PC-9 (cell line): Measurements from ENCODE around the gene ADORA3. TPM values are rescaled to one million over a fixed set of nuclear protein-coding genes. Genes with fewer than 3 reads are reported as not detected.

Experiments
- Bru-seq: library from RNA; stranded (reverse); fragments of 400-500 nt; gene quantifications from one replicate; lab custom pipeline; 2021; lab: Mats Ljungman, UMichigan
- BruChase-seq, 2 experiments: library from RNA; stranded (reverse); fragments of 400-500 nt; gene quantifications; one replicate each; lab custom pipeline; 2021; lab: Mats Ljungman, UMichigan
- BruUV-seq: library from RNA; stranded (reverse); fragments of 400-500 nt; replicated peaks from 2 replicates; lab custom pipeline; 2021; lab: Mats Ljungman, UMichigan
- CTCF ChIA-PET: fragments of 300-600 bp; sonication (Branson Sonifier 250); formaldehyde crosslinking; loops from one replicate; lab custom pipeline; 2022; ENCODE audit warnings: antibody characterized with exemption; lab: Charles Lee
- POLR2A ChIA-PET: fragments of 300-600 bp; sonication (Branson Sonifier 250); formaldehyde crosslinking; loops from one replicate; lab custom pipeline; 2022; ENCODE audit warnings: antibody characterized with exemption; ENCODE audit not compliant: unreplicated experiment; lab: Charles Lee
- DNase-seq, 2 experiments: peaks; one replicate each; pipeline versions ENCODE4 v3.0.0 to v3.0.0-alpha.2; 2015 to 2022; ENCODE audit warnings: mixed read lengths in 1 of 2
- H2AFZ ChIP-seq: fragments of 200-600 bp; sonication (generic); 2 replicates; pipeline ENCODE4 v1.8.1; 2017; ENCODE audit warnings: antibody characterized with exemption
- H3F3A ChIP-seq: fragments of 200-600 bp; sonication (generic); 2 replicates; pipeline ENCODE4 v1.8.1; 2017; ENCODE audit warnings: antibody characterized with exemption, mild to moderate bottlenecking, low read depth; ENCODE audit not compliant: insufficient read depth
- H3K27ac ChIP-seq: fragments of 200-600 bp; sonication (generic); 2 replicates; pipeline ENCODE4 v1.6.1; 2016; ENCODE audit warnings: mixed run types
- H3K27me3 ChIP-seq: fragments of 200-600 bp; sonication (generic); 2 replicates; pipeline ENCODE4 v1.6.1; 2016; ENCODE audit warnings: low read depth, mixed run types; ENCODE audit not compliant: insufficient read depth
- H3K36me3 ChIP-seq: fragments of 200-600 bp; sonication (generic); 2 replicates; pipeline ENCODE4 v1.6.1; 2016; ENCODE audit warnings: low read depth, mixed run types
- H3K4me1 ChIP-seq: fragments of 200-600 bp; sonication (generic); replicated peaks from 2 replicates; pipeline ENCODE4 v1.6.1; 2016; ENCODE audit warnings: mixed run types; ENCODE audit not compliant: insufficient read depth
- H3K4me2 ChIP-seq: fragments of 200-600 bp; sonication (generic); 2 replicates; pipeline ENCODE4 v1.6.1; 2017; ENCODE audit warnings: mixed run types
- H3K4me3 ChIP-seq: fragments of 200-600 bp; sonication (generic); 2 replicates; pipeline ENCODE4 v1.6.1; 2016; ENCODE audit warnings: mixed run types
- H3K79me2 ChIP-seq: fragments of 200-600 bp; sonication (generic); 2 replicates; pipeline ENCODE4 v1.6.1; 2017; ENCODE audit warnings: low read depth, mixed run types
- H3K9me2 ChIP-seq: fragments of 200-600 bp; sonication (generic); 2 replicates; pipeline ENCODE4 v1.8.1; 2017; ENCODE audit warnings: mild to moderate bottlenecking; ENCODE audit not compliant: insufficient read depth
- H3K9me3 ChIP-seq: fragments of 200-600 bp; sonication (generic); 2 replicates; pipeline ENCODE4 v1.8.1; 2016; ENCODE audit warnings: low read depth; ENCODE audit not compliant: insufficient read depth
- H4K20me1 ChIP-seq: fragments of 200-600 bp; sonication (generic); 2 replicates; pipeline ENCODE4 v1.8.1; 2017; ENCODE audit not compliant: insufficient read depth
- CTCF ChIP-seq: fragments of 200-600 bp; sonication (generic); conservative IDR thresholded peaks from 2 replicates; pipeline ENCODE4 v1.6.1; 2017; ENCODE audit warnings: mixed run types, antibody characterized with exemption, mild to moderate bottlenecking, moderate library complexity
- EZH2 ChIP-seq: fragments of 200-600 bp; sonication (generic); IDR thresholded peaks from 2 replicates; pipeline ENCODE4 v1.8.0; 2017; ENCODE audit warnings: antibody characterized with exemption, low read depth
- intact Hi-C: fragments of 100-400 bp; cut with micrococcal nuclease; formaldehyde crosslinking; loops from one replicate; pipeline ENCODE4 v1.10.0; 2022; ENCODE audit not compliant: unreplicated experiment
- long read RNA-seq: library from polyadenylated mRNA; stranded (forward); transcript quantifications from one replicate; pipeline ENCODE4 v2.0.0, GENCODE V29; 2022
- total RNA-seq: library from RNA; stranded (reverse); gene quantifications from 2 replicates; pipeline ENCODE4 v1.2.3, GENCODE V29; 2021

Gene ADORA3
- not detected in 2 replicates for total RNA-seq
- Bru-seq, nascent RNA = not detected
- BruChase-seq, experiment 1, labeled RNA remaining after a 2-hour chase = not detected
- BruChase-seq, experiment 2, labeled RNA remaining after a 6-hour chase = percentile 27 among the genes with signal in this experiment
- long read RNA-seq = 0 reads

- intact Hi-C loops = no loop called here
- Histone ChIP-seq H3F3A (peaks cover 20% of the 10 kb centered on the region), H3K79me2 (no peaks in the 10 kb centered on the region), H3K4me1 (peaks cover 23% of the 10 kb centered on the region), H3K27me3 (peaks cover 9% of the 10 kb centered on the region; the same call in 1 of the 2 replicates), H4K20me1 (no peaks in the 10 kb centered on the region), H3K36me3 (no peaks in the 10 kb centered on the region), H3K4me3 (no peak within 1 kb of the TSS), H2AFZ (no peak within 1 kb of the TSS), H3K27ac (no peak within 1 kb of the TSS), H3K4me2 (no peak within 1 kb of the TSS), H3K9me3 (no peaks in the 10 kb centered on the region), H3K9me2 (no peaks in the 10 kb centered on the region)
- BruUV-seq = no TSS peak
- POLR2A ChIA-PET = no interaction called here
- TF ChIP-seq EZH2 = no peak
- TF ChIP-seq CTCF = no peak
- CTCF ChIA-PET = interaction anchor here (0.6 kb wide), 1 partner anchor 38 kb away, joined by 3 read pairs; no protein-coding TSS in a partner anchor
- DNase-seq = no peak
Observed at GRCh38 chr1:111503585-111504060, at the start of gene ADORA3, which contains the start of gene TMIGD3. ADORA3 (minus strand) TSS chr1:111503633; CDS start chr1:111503354, 279 bp downstream. TMIGD3 (minus strand) TSS chr1:111503633; CDS start chr1:111503354, 279 bp downstream.

- H3K9me3 ChIP-seq = no peaks in the 10 kb centered on the region
- DNase-seq = peak in 1 of 2 experiments; percentile 73
- H3K79me2 ChIP-seq = no peaks in the 10 kb centered on the region
- peak overlapping the region; percentile 5; the same call in 1 of the 2 replicates for H3K27ac ChIP-seq
- no peak overlapping the region for H3K4me3 ChIP-seq
- H3K9me2 ChIP-seq = no peaks in the 10 kb centered on the region
- no peaks in the 10 kb centered on the region for H3K36me3 ChIP-seq
- H2AFZ ChIP-seq = no peak overlapping the region
- H3K4me2 ChIP-seq = peak overlapping the region; percentile 22; the same call in 1 of the 2 replicates
- ChIA-PET POLR2A (interaction anchor here (0.6 kb wide), 3 partner anchors 12 to 48 kb away, joined by 3 to 5 read pairs (median 3); no protein-coding TSS in a partner anchor), CTCF (interaction anchor here (0.6 to 1.0 kb wide), 3 partner anchors 45 to 1793 kb away, joined by 3 to 9 read pairs (median 6); no protein-coding TSS in a partner anchor)
- peaks cover 12% of the 10 kb centered on the region for H3K4me1 ChIP-seq
- no peak for TF ChIP-seq EZH2
- no peak for TF ChIP-seq CTCF
- 0 out of 2 replicates have a peak, but pooled peaks cover 12% of the 10 kb centered on the region for H3F3A ChIP-seq
- H3K27me3 ChIP-seq = no peaks in the 10 kb centered on the region
- intact Hi-C loops = no loop called here
- BruUV-seq = no TSS peak
- no peaks in the 10 kb centered on the region for H4K20me1 ChIP-seq
Observed at GRCh38 chr1:111553196-111553595, 49.8 kb upstream of the ADORA3 start.

GRCh38 chr1:111552587-111552986, 49.2 kb upstream of the ADORA3 start:
- Histone ChIP-seq H3F3A (0 out of 2 replicates have a peak, but pooled peaks cover 12% of the 10 kb centered on the region), H3K9me2 (no peaks in the 10 kb centered on the region)

More at GRCh38 chr1:111552587-111552986, 49.2 kb upstream of the ADORA3 start:
- TF ChIP-seq CTCF (no peak), EZH2 (no peak)
- no peaks in the 10 kb centered on the region for H3K79me2 ChIP-seq
- no peak overlapping the region for H3K4me3 ChIP-seq
- ChIA-PET POLR2A (interaction anchor here (0.6 kb wide), 1 partner anchor 48 kb away, joined by 3 read pairs; no protein-coding TSS in a partner anchor), CTCF (interaction anchor here (1.0 kb wide), 1 partner anchor 45 kb away, joined by 3 read pairs; no protein-coding TSS in a partner anchor)
- H3K27ac ChIP-seq = 0 out of 2 replicates have a peak overlapping the region, but pooled peaks have one; percentile 5
- peaks cover 12% of the 10 kb centered on the region for H3K4me1 ChIP-seq
- BruUV-seq = no TSS peak
- intact Hi-C loops = no loop called here
- no peaks in the 10 kb centered on the region for H4K20me1 ChIP-seq
- H3K9me3 ChIP-seq = no peaks in the 10 kb centered on the region
- H3K4me2 ChIP-seq = 0 out of 2 replicates have a peak overlapping the region, but pooled peaks have one; percentile 22
- H2AFZ ChIP-seq = no peak overlapping the region
- no peaks in the 10 kb centered on the region for H3K36me3 ChIP-seq
- H3K27me3 ChIP-seq = no peaks in the 10 kb centered on the region
- no peak for DNase-seq
